Thoracic aorta (tissue), 2 donors: ENCODE results near the gene BDKRB1. TPM values are rescaled to one million over a fixed set of nuclear protein-coding genes. Genes with fewer than 3 reads are reported as not detected.

Experiments
- ATAC-seq: fragments of 150-250 bp; one replicate; pipeline ENCODE4 v1.8.0; 2017; ENCODE audit warnings: low read depth; ENCODE audit not compliant: insufficient number of reproducible peaks, low FRiP score
- DNase-seq: peaks from one replicate; pipeline ENCODE4 v3.0.0-alpha.2; 2020; ENCODE audit warnings: low spot score
- H3K27ac ChIP-seq, 2 donors: fragments of 200-600 bp; sonication (generic); 1 replicate in 1 of 2; 2 replicates in 1 of 2; pipeline ENCODE4 v1.5.1; 2016; ENCODE audit warnings: mild to moderate bottlenecking in 2 of 2, moderate library complexity in 2 of 2
- H3K27me3 ChIP-seq: fragments of 200-600 bp; sonication (generic); replicated peaks from 2 replicates; pipeline ENCODE4 v1.6.0; 2016; ENCODE audit warnings: mild to moderate bottlenecking; ENCODE audit not compliant: insufficient read depth
- H3K36me3 ChIP-seq: fragments of 200-600 bp; sonication (generic); one replicate; pipeline ENCODE4 v1.5.1; 2016
- H3K4me1 ChIP-seq, 2 donors: fragments of 200-600 bp; sonication (generic); 1 replicate in 1 of 2; 2 replicates in 1 of 2; pipeline versions ENCODE4 v1.5.1 to v1.6.0; 2016; ENCODE audit warnings: low read depth in 2 of 2, mild to moderate bottlenecking in 1 of 2; ENCODE audit not compliant: control insufficient read depth in 1 of 2
- H3K4me3 ChIP-seq: fragments of 200-600 bp; sonication (generic); 2 replicates; pipeline ENCODE4 v1.5.1; 2016; ENCODE audit warnings: mild to moderate bottlenecking
- H3K9me3 ChIP-seq: fragments of 200-600 bp; sonication (generic); 2 replicates; pipeline ENCODE4 v1.5.1; 2016
- CTCF ChIP-seq: fragments of 200-600 bp; sonication (generic); IDR thresholded peaks from one replicate; pipeline ENCODE4 v1.5.1; 2019; ENCODE audit warnings: antibody characterized with exemption
- total RNA-seq, 2 donors: library from RNA; depleted of rRNA; stranded (reverse); fragments of >200 nt; gene quantifications; one replicate each; pipeline versions ENCODE4 v1.1.0 to v1.2.3, GENCODE V29; 2016

The BDKRB1 gene
- total RNA-seq, 2 donors from 2014 or later: 1.8 TPM; not detected in 1

- no peak for DNase-seq
- H3K27me3 ChIP-seq: no peaks in the 10 kb centered on the region
- H3K36me3 ChIP-seq: peaks cover 6% of the 10 kb centered on the region
- H3K9me3 ChIP-seq: peaks cover 8% of the 10 kb centered on the region
- no peak for TF ChIP-seq CTCF
- no peaks in the 10 kb centered on the region for H3K4me1 ChIP-seq
- H3K4me3 ChIP-seq: no peak overlapping the region
- ATAC-seq: no peak
- no peak overlapping the region for H3K27ac ChIP-seq
Measured at GRCh38 chr14:96277890-96278289, 21.9 kb downstream of the BDKRB1 start.

GRCh38 chr14:96279564-96279963 lies 23.6 kb downstream of the BDKRB1 start:
- H3K4me3 ChIP-seq: no peak overlapping the region
- H3K27me3 ChIP-seq: no peaks in the 10 kb centered on the region
- H3K36me3 ChIP-seq: peaks cover 18% of the 10 kb centered on the region
- peaks cover 8% of the 10 kb centered on the region for H3K9me3 ChIP-seq
- no peak overlapping the region for H3K27ac ChIP-seq
- no peak for ATAC-seq
- no peak for TF ChIP-seq CTCF
- H3K4me1 ChIP-seq: no peaks in the 10 kb centered on the region
- no peak for DNase-seq

GRCh38 chr14:96280104-96280503 lies 24.1 kb downstream of the BDKRB1 start:
- no peak for TF ChIP-seq CTCF
- no peaks in the 10 kb centered on the region for H3K4me1 ChIP-seq
- DNase-seq (no peak), ATAC-seq (no peak)
- peaks cover 8% of the 10 kb centered on the region for H3K9me3 ChIP-seq
- no peak overlapping the region for H3K27ac ChIP-seq
- H3K27me3 ChIP-seq: no peaks in the 10 kb centered on the region
- H3K36me3 ChIP-seq: peaks cover 18% of the 10 kb centered on the region
- no peak overlapping the region for H3K4me3 ChIP-seq

- H3K36me3 ChIP-seq: peaks cover 22% of the 10 kb centered on the region
- TF ChIP-seq CTCF: no peak
- DNase-seq: no peak
- H3K4me3 ChIP-seq: no peak overlapping the region
- H3K9me3 ChIP-seq: peaks cover 8% of the 10 kb centered on the region
- H3K27me3 ChIP-seq: no peaks in the 10 kb centered on the region
- ATAC-seq: no peak
- no peak overlapping the region for H3K27ac ChIP-seq
- H3K4me1 ChIP-seq: no peaks in the 10 kb centered on the region
Measured at GRCh38 chr14:96281486-96281885, 25.5 kb downstream of the BDKRB1 start.

- ATAC-seq (no peak), DNase-seq (no peak)
- peaks cover 22% of the 10 kb centered on the region for H3K36me3 ChIP-seq
- H3K9me3 ChIP-seq: no peaks in the 10 kb centered on the region
- no peaks in the 10 kb centered on the region for H3K4me1 ChIP-seq
- H3K27me3 ChIP-seq: no peaks in the 10 kb centered on the region
- H3K4me3 ChIP-seq: no peak overlapping the region
- no peak for TF ChIP-seq CTCF
- no peak overlapping the region for H3K27ac ChIP-seq
Measured at GRCh38 chr14:96284008-96284407, 28.0 kb downstream of the BDKRB1 start.
